Mesothelial cell of epicardium (in vitro differentiated cells): ENCODE measurements around the gene CCDC146. TPM values are rescaled to one million over a fixed set of nuclear protein-coding genes. Genes with fewer than 3 reads are reported as not detected.

Experiments used
- DNase-seq, 2 experiments: peaks; one replicate each; pipeline ENCODE4 v3.0.0; 2021; ENCODE audit warnings: low spot score in 2 of 2; ENCODE audit not compliant: unreplicated experiment in 2 of 2
- H3K27ac Mint-ChIP-seq: 2 replicates; pipeline ENCODE4 v1.8.0; 2021; ENCODE audit warnings: mixed read lengths
- H3K27me3 Mint-ChIP-seq: 2 replicates; pipeline ENCODE4 v1.8.0; 2021; ENCODE audit warnings: low read depth, mixed read lengths
- H3K36me3 Mint-ChIP-seq: 2 replicates; pipeline ENCODE4 v1.8.0; 2021; ENCODE audit warnings: mixed read lengths
- H3K4me1 Mint-ChIP-seq: 2 replicates; pipeline ENCODE4 v1.8.0; 2021; ENCODE audit warnings: mixed read lengths
- H3K4me3 Mint-ChIP-seq: 2 replicates; pipeline ENCODE4 v1.8.0; 2021; ENCODE audit warnings: mild to moderate bottlenecking, moderate library complexity, mixed read lengths
- H3K9me3 Mint-ChIP-seq: 2 replicates; pipeline ENCODE4 v1.8.0; 2021; ENCODE audit warnings: mixed read lengths
- CTCF ChIP-seq: fragments of 200-600 bp; sonication (generic); IDR thresholded peaks from one replicate; pipeline ENCODE4 v1.5.0; 2021; ENCODE audit warnings: antibody characterized with exemption; ENCODE audit not compliant: unreplicated experiment
- total RNA-seq: library from RNA; stranded (reverse); gene quantifications from 3 replicates; pipeline ENCODE4 v1.2.1, GENCODE V29; 2021

Gene CCDC146
- total RNA-seq, 1 donor from 2014 or later: 13.9 TPM

GRCh38 chr7:77244222-77244934 lies 122.0 kb downstream of the CCDC146 start:
- Mint-ChIP-seq H3K4me3 (no peak overlapping the region), H3K4me1 (peaks cover 11% of the 10 kb centered on the region), H3K9me3 (peaks cover under 1% of the 10 kb centered on the region), H3K36me3 (peaks cover 2% of the 10 kb centered on the region), H3K27ac (no peak overlapping the region), H3K27me3 (no peaks in the 10 kb centered on the region)
- no peak for DNase-seq
- TF ChIP-seq CTCF: no peak

- H3K4me3 Mint-ChIP-seq: no peak overlapping the region
- no peaks in the 10 kb centered on the region for H3K27me3 Mint-ChIP-seq
- peaks cover 11% of the 10 kb centered on the region for H3K4me1 Mint-ChIP-seq
- peaks cover 3% of the 10 kb centered on the region for H3K36me3 Mint-ChIP-seq
- no peak for TF ChIP-seq CTCF
- no peak for DNase-seq
- no peak overlapping the region for H3K27ac Mint-ChIP-seq
- H3K9me3 Mint-ChIP-seq: peaks cover 8% of the 10 kb centered on the region
These were observed 122.8 kb downstream of the CCDC146 start for GRCh38 chr7:77245015-77245755.

GRCh38 chr7:77246026-77246640 lies 123.7 kb downstream of the CCDC146 start:
- no peak overlapping the region for H3K4me3 Mint-ChIP-seq
- H3K27ac Mint-ChIP-seq: peak overlapping the region; percentile 36
- H3K9me3 Mint-ChIP-seq: peaks cover 8% of the 10 kb centered on the region
- DNase-seq: no peak
- H3K4me1 Mint-ChIP-seq: peaks cover 14% of the 10 kb centered on the region
- TF ChIP-seq CTCF: no peak
- peaks cover 3% of the 10 kb centered on the region for H3K36me3 Mint-ChIP-seq
- H3K27me3 Mint-ChIP-seq: no peaks in the 10 kb centered on the region

- DNase-seq: peak in 1 of 2 experiments; percentile 66
- no peak overlapping the region for H3K4me3 Mint-ChIP-seq
- H3K9me3 Mint-ChIP-seq: peaks cover 8% of the 10 kb centered on the region
These were observed 124.9 kb downstream of the CCDC146 start for GRCh38 chr7:77247206-77247850.

More at GRCh38 chr7:77247206-77247850, 124.9 kb downstream of the CCDC146 start:
- no peak overlapping the region for H3K27ac Mint-ChIP-seq
- peaks cover 14% of the 10 kb centered on the region for H3K4me1 Mint-ChIP-seq
- TF ChIP-seq CTCF: peak; percentile 86
- H3K27me3 Mint-ChIP-seq: no peaks in the 10 kb centered on the region
- peaks cover 1% of the 10 kb centered on the region for H3K36me3 Mint-ChIP-seq
